K562 (cell line): ENCODE measurements around the gene ZNF821. TPM values are rescaled to one million over a fixed set of nuclear protein-coding genes. Genes with fewer than 3 reads are reported as not detected.

Experiments used
- BRF1 ChIP-seq: IDR thresholded peaks from 3 replicates; pipeline ENCODE4 v1.6.1; 2011; ENCODE audit warnings: borderline replicate concordance, mild to moderate bottlenecking; ENCODE audit not compliant: insufficient read length; ENCODE audit errors: extremely low read depth
- CCAR2 ChIP-seq: fragments of 200-400 bp; formaldehyde crosslinking; IDR thresholded peaks from 2 replicates; pipeline ENCODE4 v1.6.1; 2017; ENCODE audit warnings: mild to moderate bottlenecking, low read depth, low read length
- CCNT2 ChIP-seq: IDR thresholded peaks from 2 replicates; pipeline ENCODE4 v1.6.1; 2011; ENCODE audit warnings: borderline replicate concordance, low read depth, mild to moderate bottlenecking, moderate library complexity, mixed read lengths, low read length; ENCODE audit not compliant: insufficient read length; ENCODE audit errors: extremely low read depth
- CREB5 ChIP-seq: fragments of 250-450 bp; sonication (Bioruptor Pico); IDR thresholded peaks from 2 replicates; pipeline ENCODE4 v1.5.0; 2020; ENCODE audit warnings: mild to moderate bottlenecking
- EGR1 ChIP-seq: fragments of 450-650 bp; conservative IDR thresholded peaks from 2 replicates; pipeline ENCODE4 v1.6.1; 2017; ENCODE audit warnings: mild to moderate bottlenecking
- FOXK1 ChIP-seq: sonication (generic); formaldehyde crosslinking; IDR thresholded peaks from 2 replicates; pipeline ENCODE4 v1.8.0; 2022; ENCODE audit warnings: missing genetic modification reagents, mild to moderate bottlenecking, borderline replicate concordance
- FUS ChIP-seq: fragments of 200-400 bp; formaldehyde crosslinking; optimal IDR thresholded peaks from 2 replicates; pipeline ENCODE3; 2017; ENCODE audit warnings: low read depth, low read length
- HMGN3 ChIP-seq: IDR thresholded peaks from 2 replicates; pipeline ENCODE4 v1.6.1; 2011; ENCODE audit warnings: borderline replicate concordance, low read depth, mild to moderate bottlenecking, mixed read lengths, low read length; ENCODE audit not compliant: insufficient read length; ENCODE audit errors: extremely low read depth
- MAFG ChIP-seq: fragments of 450-650 bp; conservative IDR thresholded peaks from 2 replicates; pipeline ENCODE4 v1.6.1; 2016; ENCODE audit warnings: missing genetic modification characterization, missing compliant biosample characterization
- MEF2A ChIP-seq: IDR thresholded peaks from 2 replicates; pipeline ENCODE4 v1.6.1; 2011; ENCODE audit warnings: low read depth, mild to moderate bottlenecking, low read length, moderate library complexity; ENCODE audit not compliant: control insufficient read depth
- PCBP1 ChIP-seq: fragments of 200-400 bp; formaldehyde crosslinking; IDR thresholded peaks from 2 replicates; pipeline ENCODE4 v1.6.1; 2018; ENCODE audit warnings: mild to moderate bottlenecking, low read depth, low read length; ENCODE audit not compliant: poor library complexity, severe bottlenecking
- PHF8 ChIP-seq: fragments of 200-600 bp; sonication (generic); IDR thresholded peaks from 2 replicates; pipeline ENCODE4 v1.6.1; 2012; ENCODE audit warnings: mixed run types, mild to moderate bottlenecking, inconsistent platforms, low read length, moderate library complexity, borderline replicate concordance
- RFX1 ChIP-seq: fragments of 450-650 bp; IDR thresholded peaks from 2 replicates; pipeline ENCODE4 v1.6.1; 2016; ENCODE audit warnings: mild to moderate bottlenecking, moderate library complexity
- RHOXF2B ChIP-seq: fragments of 250-450 bp; sonication (Bioruptor Pico); conservative IDR thresholded peaks from 2 replicates; pipeline ENCODE4 v1.5.1; 2021
- SAP30 ChIP-seq: fragments of 200-600 bp; sonication (generic); IDR thresholded peaks from 2 replicates; pipeline ENCODE4 v1.6.1; 2012; ENCODE audit warnings: borderline replicate concordance, low read depth, mild to moderate bottlenecking, moderate library complexity, low read length, control low read depth, inconsistent platforms; ENCODE audit not compliant: insufficient read depth, poor library complexity, severe bottlenecking
- ZFP36 ChIP-seq: fragments of 150-350 bp; IDR thresholded peaks from 2 replicates; pipeline ENCODE4 v1.6.1; 2018; ENCODE audit warnings: low read length, low read depth; ENCODE audit not compliant: partially characterized antibody
- ZNF24 ChIP-seq: fragments of 450-650 bp; IDR thresholded peaks from 2 replicates; pipeline ENCODE4 v1.6.1; 2016
- ZNF282 ChIP-seq: sonication (generic); formaldehyde crosslinking; IDR thresholded peaks from 2 replicates; pipeline ENCODE4 v1.8.1; 2023; ENCODE audit warnings: missing genetic modification reagents
- ZNF780A ChIP-seq: fragments of 250-450 bp; sonication (Bioruptor Pico); IDR thresholded peaks from 2 replicates; pipeline ENCODE4 v1.5.0; 2021; ENCODE audit warnings: mild to moderate bottlenecking
- polyA plus RNA-seq, 8 experiments: library from polyadenylated mRNA; depleted of rRNA in 4 of 8; stranded (reverse) in 5 of 8; unstranded in 3 of 8; fragments of >200 nt; fragmentation: Nextera tagmentation in 2 of 8; fragmentation: Illumina TruSeq in 1 of 8; extraction: Ambion mirVana in 2 of 8; extraction: Trizol in 1 of 8; gene quantifications; 2 replicates each; pipeline versions ENCODE4 v1.2.1 to v1.2.3, GENCODE V29; 2011 to 2014; ENCODE audit warnings: inconsistent platforms in 1 of 8, missing spikeins in 1 of 8
- total RNA-seq, 7 experiments: library from RNA; depleted of rRNA in 6 of 7; stranded (reverse); fragments of >200 nt in 6 of 7; fragmentation: Illumina TruSeq in 2 of 7; extraction: Trizol in 2 of 7; gene quantifications; 2 replicates each; pipeline versions ENCODE4 v1.2.1 to v1.2.3, GENCODE V29; 2011 to 2021; ENCODE audit warnings: low replicate concordance in 1 of 7
- TF ChIP-seq, protein P1 (sequence below), 2 experiments: fragments of 150-350 bp in 1 of 2; IDR thresholded peaks; 2 replicates each; pipeline ENCODE4 v1.6.1; 2012 to 2016; ENCODE audit warnings: low read depth in 2 of 2, low read length in 2 of 2, mild to moderate bottlenecking in 1 of 2, moderate library complexity in 1 of 2

Gene ZNF821
- total and polyA plus RNA-seq, 9 of the 15 experiments (the other 6 are each of a cell fraction or from before 2014, with no cell fraction given), result 0.38 to 5.6 (median 3.6) TPM

GRCh38 chr16:71894921-71895678 lies 11.1 kb upstream of the ZNF821 start, which contains the start of gene IST1 (continued):
- TF ChIP-seq CCNT2 (peak; percentile 75), MEF2A (no peak), FOXK1 (CRISPR knock-in tag) (peak; percentile 71; the same call in 1 of the 2 replicates), RFX1 (no peak), PHF8 (peak; percentile 92; the same call in 1 of the 2 replicates), CCAR2 (no peak), ZNF24 (peak; percentile 39; the same call in 1 of the 2 replicates), BRF1 (no peak), ZNF282 (CRISPR knock-in tag) (no peak), ZFP36 (peak; percentile 68), MAFG (tag) (no peak), ZNF780A (CRISPR knock-in tag) (no peak), CREB5 (CRISPR knock-in tag) (no peak), HMGN3 (peak; percentile 95), SAP30 (peak; percentile 44), EGR1 (peak; percentile 83), FUS (no peak), RHOXF2B (CRISPR knock-in tag) (no peak), PCBP1 (peak; percentile 100)
- TF ChIP-seq, protein P1, sequence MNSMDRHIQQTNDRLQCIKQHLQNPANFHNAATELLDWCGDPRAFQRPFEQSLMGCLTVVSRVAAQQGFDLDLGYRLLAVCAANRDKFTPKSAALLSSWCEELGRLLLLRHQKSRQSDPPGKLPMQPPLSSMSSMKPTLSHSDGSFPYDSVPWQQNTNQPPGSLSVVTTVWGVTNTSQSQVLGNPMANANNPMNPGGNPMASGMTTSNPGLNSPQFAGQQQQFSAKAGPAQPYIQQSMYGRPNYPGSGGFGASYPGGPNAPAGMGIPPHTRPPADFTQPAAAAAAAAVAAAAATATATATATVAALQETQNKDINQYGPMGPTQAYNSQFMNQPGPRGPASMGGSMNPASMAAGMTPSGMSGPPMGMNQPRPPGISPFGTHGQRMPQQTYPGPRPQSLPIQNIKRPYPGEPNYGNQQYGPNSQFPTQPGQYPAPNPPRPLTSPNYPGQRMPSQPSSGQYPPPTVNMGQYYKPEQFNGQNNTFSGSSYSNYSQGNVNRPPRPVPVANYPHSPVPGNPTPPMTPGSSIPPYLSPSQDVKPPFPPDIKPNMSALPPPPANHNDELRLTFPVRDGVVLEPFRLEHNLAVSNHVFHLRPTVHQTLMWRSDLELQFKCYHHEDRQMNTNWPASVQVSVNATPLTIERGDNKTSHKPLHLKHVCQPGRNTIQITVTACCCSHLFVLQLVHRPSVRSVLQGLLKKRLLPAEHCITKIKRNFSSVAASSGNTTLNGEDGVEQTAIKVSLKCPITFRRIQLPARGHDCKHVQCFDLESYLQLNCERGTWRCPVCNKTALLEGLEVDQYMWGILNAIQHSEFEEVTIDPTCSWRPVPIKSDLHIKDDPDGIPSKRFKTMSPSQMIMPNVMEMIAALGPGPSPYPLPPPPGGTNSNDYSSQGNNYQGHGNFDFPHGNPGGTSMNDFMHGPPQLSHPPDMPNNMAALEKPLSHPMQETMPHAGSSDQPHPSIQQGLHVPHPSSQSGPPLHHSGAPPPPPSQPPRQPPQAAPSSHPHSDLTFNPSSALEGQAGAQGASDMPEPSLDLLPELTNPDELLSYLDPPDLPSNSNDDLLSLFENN (IDR thresholded peaks at IDR 0.05; ENCODE audit: low read depth in 2 of 2, low read length in 2 of 2), result peak in 1 of 2 experiments; percentile 32; a peak in 1 of 4 replicates
